Panc1 (cell line): ENCODE measurements around the gene LYPD4. TPM values are rescaled to one million over a fixed set of nuclear protein-coding genes. Genes with fewer than 3 reads are reported as not detected.

ENCODE experiments used
- ATAC-seq: fragments of 200-7000 bp; cut with Tn5 transposase; 2 replicates; pipeline ENCODE4 v1.9.1; 2020; ENCODE audit warnings: mild to moderate bottlenecking, moderate library complexity
- BruUV-seq: library from RNA; stranded (reverse); fragments of 400-500 nt; replicated peaks from 2 replicates; lab custom pipeline; 2021; lab: Mats Ljungman, UMichigan
- CTCF ChIA-PET: fragments of 300-600 bp; sonication (Branson Sonifier 250); formaldehyde crosslinking; loops from one replicate; lab custom pipeline; 2022; ENCODE audit warnings: antibody characterized with exemption; lab: Charles Lee
- POLR2A ChIA-PET: fragments of 300-600 bp; sonication (Branson Sonifier 250); formaldehyde crosslinking; loops from one replicate; lab custom pipeline; 2022; ENCODE audit warnings: antibody characterized with exemption; lab: Charles Lee
- DNase-seq: peaks from one replicate; pipeline ENCODE4 v3.0.0-alpha.2; 2010; ENCODE audit warnings: low read depth, low spot score
- H3K27ac ChIP-seq: 2 replicates; pipeline ENCODE4 v1.5.1; 2011; ENCODE audit warnings: mild to moderate bottlenecking, low read length, inconsistent platforms
- H3K27me3 ChIP-seq: fragments of 200-500 bp; sonication (Bioruptor generic); 2 replicates; pipeline ENCODE4 v1.6.0; 2014; ENCODE audit warnings: low read length, inconsistent platforms; ENCODE audit not compliant: control insufficient read depth, insufficient read depth
- H3K36me3 ChIP-seq: fragments of 200-500 bp; sonication (Bioruptor generic); 2 replicates; pipeline ENCODE4 v1.5.1; 2014; ENCODE audit warnings: inconsistent platforms, mild to moderate bottlenecking, low read length, moderate library complexity; ENCODE audit not compliant: control insufficient read depth, insufficient read depth
- H3K4me1 ChIP-seq: 2 replicates; pipeline ENCODE4 v1.5.1; 2011; ENCODE audit warnings: inconsistent platforms, mild to moderate bottlenecking, low read length, moderate library complexity; ENCODE audit not compliant: control insufficient read depth, insufficient read depth
- H3K4me3 ChIP-seq, 2 experiments: 2 replicates each; pipeline ENCODE4 v1.5.1; 2011 to 2012; ENCODE audit warnings: low read depth in 2 of 2, low read length in 2 of 2, mild to moderate bottlenecking in 2 of 2, inconsistent platforms in 1 of 2, moderate library complexity in 1 of 2
- H3K9me3 ChIP-seq: fragments of 200-500 bp; sonication (Bioruptor generic); 2 replicates; pipeline ENCODE4 v1.5.1; 2014; ENCODE audit warnings: low read depth, mild to moderate bottlenecking, inconsistent platforms, low read length, moderate library complexity; ENCODE audit not compliant: control insufficient read depth, insufficient read depth
- CTCF ChIP-seq: fragments of 450-650 bp; IDR thresholded peaks from 2 replicates; pipeline ENCODE4 v1.5.1; 2017; ENCODE audit warnings: mild to moderate bottlenecking
- POLR2AphosphoS5 ChIP-seq: IDR thresholded peaks from 2 replicates; pipeline ENCODE4 v1.6.1; 2012; ENCODE audit warnings: mild to moderate bottlenecking, low read depth, low read length, moderate library complexity
- REST ChIP-seq, 2 experiments: IDR thresholded peaks; 2 replicates each; pipeline ENCODE4 v1.6.1; 2011 to 2012; ENCODE audit warnings: low read depth in 2 of 2, control low read depth in 1 of 2, low read length in 1 of 2, mild to moderate bottlenecking in 1 of 2, moderate library complexity in 1 of 2; ENCODE audit not compliant: insufficient read depth in 1 of 2
- SIN3A ChIP-seq: IDR thresholded peaks from 2 replicates; pipeline ENCODE4 v1.6.1; 2012; ENCODE audit warnings: low read depth, mild to moderate bottlenecking, low read length, moderate library complexity, borderline replicate concordance; ENCODE audit not compliant: insufficient read depth
- TCF7L2 ChIP-seq: IDR thresholded peaks from 2 replicates; pipeline ENCODE4 v1.6.1; 2011; ENCODE audit warnings: mild to moderate bottlenecking, low read depth, low read length, inconsistent platforms
- in situ Hi-C: cut with HindIII; loops from 2 replicates; pipeline ENCODE4 v1.10.0; 2016; ENCODE audit warnings: low sequenced_read_pairs, low pct_unique_long_range_greater_than_20kb
- intact Hi-C: fragments of 100-400 bp; cut with micrococcal nuclease; formaldehyde crosslinking; loops from one replicate; pipeline ENCODE4 v1.10.0; 2022; ENCODE audit not compliant: unreplicated experiment
- total RNA-seq: library from RNA; stranded (reverse); gene quantifications from one replicate; pipeline ENCODE4 v1.2.1, GENCODE V29; 2021; ENCODE audit not compliant: unreplicated experiment

LYPD4 gene
- total RNA-seq, 1 experiment from 2014 or later: not detected

DNA sequence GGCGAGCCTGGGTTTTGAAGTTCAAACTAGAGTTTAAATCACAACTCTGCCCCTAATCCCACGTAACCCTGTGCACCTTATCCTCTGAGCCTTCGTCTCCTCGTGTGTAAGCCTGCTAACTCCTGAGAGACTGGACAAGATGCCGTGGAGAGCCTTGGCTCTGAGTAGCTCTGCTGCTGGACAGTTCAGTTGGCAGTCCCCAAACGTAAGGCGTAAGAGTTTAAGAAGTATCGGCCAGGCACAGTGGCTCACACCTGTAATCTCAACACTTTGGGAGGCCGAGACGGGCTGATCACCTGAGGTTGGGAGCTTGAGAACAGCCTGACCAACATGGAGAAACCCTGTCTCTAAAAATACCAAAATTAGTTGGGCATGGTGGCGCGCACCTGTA is 27.9 kb upstream of the LYPD4 start:
- Histone ChIP-seq H3K36me3 (no peaks in the 10 kb centered on the region; the same call in 1 of the 2 replicates), H3K27ac (no peak overlapping the region), H3K9me3 (no peaks in the 10 kb centered on the region), H3K4me3 (no peak overlapping the region), H3K4me1 (peaks cover 7% of the 10 kb centered on the region), H3K27me3 (no peaks in the 10 kb centered on the region)
- intact Hi-C loops (no loop called here), in situ Hi-C loops (no loop called here)
- CTCF ChIA-PET: no interaction called here
- DNase-seq (no peak), ATAC-seq (peak; percentile 36)
- POLR2A ChIA-PET: interaction anchor here (1.3 kb wide), 1 partner anchor 78 kb away, joined by 11 read pairs; no protein-coding TSS in a partner anchor
- BruUV-seq: no TSS peak
- TF ChIP-seq POLR2AphosphoS5 (no peak; the same call in none of the 2 replicates), CTCF (no peak), SIN3A (no peak; the same call in 1 of the 2 replicates), TCF7L2 (no peak), REST (IDR thresholded peaks at IDR 0.05; ENCODE audit: insufficient read depth in 1 of 2, low read depth in 2 of 2, low read length in 1 of 2) (no peak)

GRCh38 chr19:41871573-41872383 is 27.3 kb upstream of the LYPD4 start:
- ChIA-PET CTCF (no interaction called here), POLR2A (no interaction called here)
- H3K36me3 ChIP-seq: no peaks in the 10 kb centered on the region; the same call in 1 of the 2 replicates
- H3K9me3 ChIP-seq: no peaks in the 10 kb centered on the region
- no peaks in the 10 kb centered on the region for H3K27me3 ChIP-seq
- H3K27ac ChIP-seq: no peak overlapping the region
- intact Hi-C loops: no loop called here
- no TSS peak for BruUV-seq
- peak; percentile 13; the same call in 1 of the 2 replicates for ATAC-seq
- TF ChIP-seq CTCF (no peak), POLR2AphosphoS5 (no peak; the same call in 1 of the 2 replicates), SIN3A (no peak), REST (IDR thresholded peaks at IDR 0.05; ENCODE audit: insufficient read depth in 1 of 2, low read depth in 2 of 2, low read length in 1 of 2) (no peak), TCF7L2 (no peak)
- H3K4me1 ChIP-seq: peaks cover 7% of the 10 kb centered on the region
- in situ Hi-C loops: no loop called here
- no peak for DNase-seq
- H3K4me3 ChIP-seq: no peak overlapping the region
